HG03196 (cell line): ENCODE measurements around the gene ARMCX6.
"Not testable (repeated sequence)": the region's sequence is repeated elsewhere in the genome, so short reads cannot be mapped to it uniquely, and the experiment has no call there.

ENCODE experiments used
- ATAC-seq: cut with Tn5 transposase; IDR thresholded peaks from one replicate; pipeline ENCODE4 v1.9.1; 2021; ENCODE audit not compliant: unreplicated experiment

ARMCX6 gene

GRCh38 chrX:101617211-101618191 lies at the start of gene ARMCX6:
ARMCX6 (minus strand) TSS chrX:101618000; CDS start chrX:101616620, 1,380 bp downstream.
- ATAC-seq, result peak; percentile 96

- ATAC-seq, result peak; percentile 48
These were observed 41.8 kb upstream of the ARMCX6 start, which contains the start of gene ARMCX2 for GRCh38 chrX:101659601-101660063. ARMCX2 (minus strand) TSS chrX:101659850; CDS start chrX:101657588, 2,262 bp downstream.

DNA sequence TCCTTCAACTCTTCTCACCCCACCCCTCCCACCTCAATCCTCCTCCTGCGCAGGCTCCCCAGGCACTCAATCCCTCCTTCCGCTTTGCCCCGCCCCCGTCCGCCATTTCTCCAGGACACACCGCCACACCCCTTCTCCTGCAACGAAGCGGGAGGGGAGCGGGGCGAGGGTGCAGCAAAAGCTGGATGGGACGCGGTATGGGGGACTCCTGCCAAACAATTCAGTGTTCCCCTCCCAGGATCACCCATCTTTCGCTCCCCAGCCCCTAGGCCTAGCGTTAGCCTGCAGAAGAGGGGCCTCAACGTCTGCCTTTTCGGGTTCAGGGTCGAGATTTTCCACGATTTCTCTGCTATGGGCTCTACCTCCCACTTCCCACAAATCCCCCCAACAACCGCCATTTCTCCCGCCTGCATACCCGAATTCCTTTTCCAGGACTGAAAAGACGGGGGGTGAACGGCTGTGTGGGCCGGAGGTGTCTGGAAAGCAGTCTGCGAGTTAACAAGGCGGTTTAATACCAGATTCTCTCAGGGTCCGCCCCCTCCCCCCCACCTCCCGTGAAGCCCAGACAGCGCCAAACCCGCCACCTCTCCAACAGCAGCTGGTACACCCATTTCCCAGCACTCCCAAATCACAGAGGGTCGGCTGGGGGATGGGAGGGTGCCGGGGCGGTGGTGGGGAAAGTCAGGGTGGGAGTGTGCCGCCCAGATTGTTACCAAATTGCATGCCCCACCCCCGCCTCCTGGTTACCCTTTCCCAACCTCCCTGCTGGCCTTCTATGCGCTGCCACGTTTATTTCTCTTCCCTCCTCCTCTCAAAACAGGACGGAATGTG lies 41.1 kb upstream of the ARMCX6 start:
- ATAC-seq, result peak; percentile 66

GRCh38 chrX:101657495-101657894 lies 39.7 kb upstream of the ARMCX6 start:
- no peak for ATAC-seq

DNA sequence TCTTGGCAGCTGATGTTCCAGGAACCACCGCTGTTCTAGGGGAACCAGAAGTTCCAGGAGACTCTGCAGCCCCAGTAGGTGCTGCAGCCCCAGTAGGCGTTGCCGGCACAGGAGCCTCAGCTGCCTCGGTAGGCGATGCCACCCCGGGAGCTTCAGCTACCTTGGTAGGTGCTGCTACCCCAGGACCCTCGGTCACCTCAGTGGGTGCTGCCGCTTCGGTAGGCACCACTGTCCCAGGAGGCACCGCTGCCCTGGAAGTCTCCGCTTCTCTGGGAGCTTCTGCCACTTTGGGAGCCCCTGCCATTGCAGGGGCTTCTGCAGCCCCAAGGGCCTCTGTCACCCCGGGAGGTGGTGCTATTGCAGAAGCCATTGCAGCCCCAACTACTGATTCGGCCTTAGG lies 39.0 kb upstream of the ARMCX6 start:
- ATAC-seq, result no peak

GRCh38 chrX:101655534-101655933 lies 37.7 kb upstream of the ARMCX6 start:
- ATAC-seq, result no peak

GRCh38 chrX:101647716-101648115 lies 29.9 kb upstream of the ARMCX6 start:
- not testable (repeated sequence) for ATAC-seq

DNA sequence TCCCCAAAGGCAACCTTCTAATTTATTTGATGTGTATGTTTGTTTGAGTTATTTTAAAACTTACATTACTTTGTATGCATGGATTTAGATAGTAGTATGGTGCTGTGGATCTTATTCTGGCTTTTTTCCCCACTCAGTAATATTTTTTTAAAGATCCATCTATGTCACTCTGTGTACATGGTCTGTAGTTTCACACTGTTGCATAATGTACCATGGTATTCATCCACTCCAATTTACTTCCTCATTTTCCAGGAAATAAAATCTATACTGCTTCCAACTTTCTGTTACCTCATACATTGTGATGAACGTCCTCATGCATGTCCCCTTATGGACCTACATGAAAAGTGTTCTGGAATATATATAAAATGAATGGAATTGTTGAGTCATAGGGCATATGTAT lies 24.3 kb upstream of the ARMCX6 start:
- no peak for ATAC-seq

DNA sequence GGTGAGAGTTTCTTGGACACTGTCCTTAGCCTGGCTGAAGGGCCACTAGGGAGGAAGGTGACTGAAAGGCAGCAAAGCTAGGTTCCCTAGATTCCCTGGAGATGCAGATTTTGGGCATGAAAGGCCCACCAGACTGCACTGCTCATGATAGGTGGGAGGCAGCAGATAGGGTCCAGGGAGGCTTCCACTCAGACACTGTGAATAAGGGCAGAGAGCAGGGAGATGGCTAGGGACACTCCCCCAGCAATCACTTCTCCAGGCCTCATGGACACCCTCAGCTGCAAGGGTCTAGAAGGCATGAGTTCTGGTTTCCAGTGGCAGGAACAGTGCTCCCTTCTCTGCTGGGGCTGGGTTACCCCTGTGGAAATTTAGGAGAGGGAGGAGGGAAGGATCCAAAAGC lies 21.8 kb upstream of the ARMCX6 start:
- ATAC-seq, result no peak

DNA sequence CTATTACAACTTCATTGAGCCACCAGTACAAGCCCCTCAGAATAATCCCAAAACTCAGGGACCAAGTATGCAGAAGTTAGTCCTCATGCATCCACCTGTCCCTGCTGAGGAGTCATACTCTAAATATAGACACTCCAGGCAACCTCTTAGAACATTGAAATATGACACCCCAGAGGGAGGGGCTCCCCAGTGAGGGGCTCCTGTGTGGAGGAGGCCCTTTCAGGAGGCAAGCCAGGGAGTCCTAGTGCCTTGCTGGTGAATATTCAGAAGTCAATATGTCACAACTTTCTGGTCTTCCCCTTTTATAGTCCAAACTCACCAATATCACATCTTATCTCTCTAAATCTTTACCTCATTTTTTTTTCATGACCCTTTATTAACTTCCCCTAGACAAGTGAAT lies 1.6 kb upstream of the ARMCX6 start:
- ATAC-seq, result no peak

GRCh38 chrX:101605728-101606127 lies 12.1 kb downstream of the ARMCX6 start:
- ATAC-seq, result no peak

- ATAC-seq, result no peak
These were observed 12.7 kb downstream of the ARMCX6 start for GRCh38 chrX:101605146-101605545.

DNA sequence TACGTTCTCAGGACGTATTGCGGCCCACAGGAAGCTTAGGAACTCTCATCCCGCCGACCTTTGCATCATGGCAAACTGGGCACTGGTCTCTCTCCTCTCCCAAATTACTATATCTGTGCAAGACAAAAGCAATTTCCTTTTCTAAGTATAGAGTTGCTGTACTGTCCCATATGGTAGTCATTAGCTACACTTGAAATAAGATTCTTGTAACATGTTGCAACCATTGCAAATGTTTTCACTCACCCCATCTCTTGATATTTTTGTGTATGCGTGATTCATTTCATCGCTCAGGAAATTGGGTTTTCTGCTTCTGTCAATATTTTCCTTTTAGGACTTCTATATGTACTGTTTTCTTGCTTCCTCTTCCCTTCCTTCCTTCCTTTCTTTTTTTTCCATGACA lies 15.7 kb downstream of the ARMCX6 start:
- no peak for ATAC-seq

DNA sequence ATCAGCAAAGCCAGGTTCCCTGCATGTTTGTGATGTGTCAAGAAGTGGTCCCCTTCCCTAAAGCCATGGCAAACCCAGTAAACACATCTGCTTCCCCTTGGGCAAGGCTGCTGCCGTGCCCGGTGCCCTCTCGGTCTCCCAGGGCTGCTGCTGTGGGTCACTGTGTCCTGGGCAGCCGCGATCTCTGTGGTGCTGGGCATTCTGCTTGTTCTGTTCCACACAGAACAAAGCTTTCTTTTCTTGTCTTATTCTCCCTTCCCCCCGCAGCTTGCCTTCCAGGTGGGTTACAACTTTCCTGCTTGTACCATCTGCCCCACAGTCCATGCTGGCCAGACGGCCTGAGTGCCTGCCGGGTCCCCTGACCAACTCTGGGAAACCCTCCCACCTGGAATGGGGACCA lies 18.2 kb downstream of the ARMCX6 start:
- not testable (repeated sequence) for ATAC-seq

DNA sequence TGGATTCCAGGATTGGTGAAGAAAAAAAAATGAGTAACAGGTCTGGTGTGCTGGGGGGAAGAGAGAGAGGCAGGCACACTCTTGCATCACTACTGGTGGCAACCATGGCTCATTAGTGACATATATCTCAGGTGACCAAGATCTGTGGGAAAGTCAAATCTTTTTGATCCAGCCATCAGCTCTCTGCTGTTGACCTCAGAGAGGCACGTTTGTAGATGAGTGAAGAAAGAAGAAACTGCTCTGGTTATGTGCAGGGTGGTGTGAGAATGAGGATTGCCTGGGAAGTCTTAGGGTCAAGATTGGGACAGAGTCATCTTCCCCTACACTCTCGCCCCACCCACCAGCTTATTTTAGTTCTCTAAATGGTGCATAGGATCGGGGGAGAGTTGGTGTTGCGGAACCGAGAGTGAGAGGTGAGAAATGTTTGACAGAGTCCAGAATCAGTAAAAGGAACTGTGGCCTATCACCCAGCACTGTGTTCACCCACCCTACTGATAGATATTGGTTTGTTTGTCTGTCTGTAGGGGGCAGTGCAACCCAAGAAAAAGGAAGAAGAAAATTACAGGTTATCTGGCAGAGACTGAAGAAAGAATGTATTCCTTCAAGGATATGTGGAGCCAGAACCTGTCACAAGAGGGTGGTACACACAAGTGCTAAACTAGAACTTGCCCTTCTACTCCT lies 21.9 kb downstream of the ARMCX6 start:
- peak; percentile 99 for ATAC-seq
